ENCODE results near the gene EIF3A.
"Not testable (repeated sequence)": the region's sequence is repeated elsewhere in the genome, so short reads cannot be mapped to it uniquely, and the experiment has no call there.

The EIF3A gene

GRCh38 chr10:119042169-119042568, 38.4 kb downstream of the EIF3A start:
- DNase-seq, result no peak

DNA sequence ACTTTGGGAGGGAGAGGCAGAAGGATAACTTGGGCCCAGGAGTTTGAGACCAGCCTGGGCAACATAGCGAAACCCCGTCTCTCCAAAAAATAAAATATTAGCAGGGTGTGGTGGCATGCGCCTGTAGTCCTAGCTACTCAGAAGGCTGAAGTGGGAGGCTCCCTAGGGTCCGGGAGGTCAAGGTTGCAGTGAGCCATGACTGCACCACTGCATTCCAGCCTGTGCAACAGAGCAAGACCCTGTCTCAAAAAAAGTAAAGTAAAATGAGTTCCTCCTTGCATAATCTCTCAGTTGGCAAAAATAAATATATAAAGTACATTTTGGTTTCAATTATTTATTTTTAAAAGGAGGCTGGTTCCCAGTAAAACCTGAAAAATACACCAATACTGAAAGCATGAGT, 39.3 kb downstream of the EIF3A start:
- DNase-seq, result no peak

- DNase-seq, result no peak
These were observed 41.5 kb downstream of the EIF3A start for GRCh38 chr10:119039161-119039560.

- peak; percentile 5 for DNase-seq
These were observed 49.0 kb downstream of the EIF3A start for GRCh38 chr10:119031496-119032059.

- peak; percentile 62 for DNase-seq
These were observed 50.0 kb downstream of the EIF3A start for GRCh38 chr10:119030421-119031250.

GRCh38 chr10:119029613-119030420, 50.8 kb downstream of the EIF3A start, which contains the start of gene NANOS1:
Gene NANOS1, plus strand, starts transcription at chr10:119029714. Its CDS starts 88 bp downstream, at chr10:119029802.
- DNase-seq, result no peak

GRCh38 chr10:119028900-119029612, 51.6 kb downstream of the EIF3A start:
- peak; percentile 77 for DNase-seq

DNA sequence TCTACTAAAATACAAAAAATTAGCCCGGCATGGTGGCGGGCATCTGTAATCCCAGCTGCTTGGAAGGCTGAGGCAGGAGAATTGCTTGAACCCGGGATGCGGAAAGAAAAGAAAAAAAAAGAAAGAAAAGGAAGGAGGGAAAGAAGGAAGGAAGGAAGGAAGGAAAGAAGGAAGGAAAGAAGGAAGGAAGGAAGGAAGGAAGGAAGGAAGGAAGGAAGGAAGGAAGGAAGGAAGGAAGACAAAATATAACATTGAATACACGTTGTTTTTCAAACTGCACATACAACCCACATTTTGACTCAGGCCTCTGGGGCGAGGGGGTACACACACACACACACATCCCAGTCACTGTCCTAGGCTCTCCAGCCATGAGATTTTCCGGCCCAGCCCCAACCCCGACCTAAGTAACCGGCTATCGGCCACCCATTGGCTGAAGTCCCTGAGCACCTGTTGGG, 52.1 kb downstream of the EIF3A start:
- DNase-seq, result not testable (repeated sequence)

GRCh38 chr10:119026301-119027110, 54.1 kb downstream of the EIF3A start:
- DNase-seq, result no peak

- no peak for DNase-seq
These were observed 54.8 kb downstream of the EIF3A start for GRCh38 chr10:119025776-119026175.

- DNase-seq, result no peak
These were observed 55.3 kb downstream of the EIF3A start for GRCh38 chr10:119025336-119025735.

- no peak for DNase-seq
These were observed 55.7 kb downstream of the EIF3A start for GRCh38 chr10:119024882-119025281.

GRCh38 chr10:119023553-119023868, 57.1 kb downstream of the EIF3A start:
- no peak for DNase-seq

- peak; percentile 67 for DNase-seq
These were observed 57.6 kb downstream of the EIF3A start for GRCh38 chr10:119022846-119023552.

DNA sequence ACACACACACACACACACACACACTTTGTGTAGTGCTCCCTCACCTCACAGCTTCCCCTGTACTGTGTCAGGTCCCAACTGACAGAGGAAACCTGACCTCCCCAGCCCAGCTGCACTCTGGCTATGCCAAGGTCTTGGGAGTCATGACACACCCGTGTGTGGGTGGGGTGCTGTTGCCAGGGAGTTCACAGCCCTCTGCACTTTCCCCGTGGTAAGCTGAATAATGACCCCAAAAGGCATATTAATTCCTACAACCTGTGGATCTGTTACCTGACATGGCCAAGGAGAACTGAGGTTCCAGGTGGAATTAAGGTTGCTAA, 60.0 kb downstream of the EIF3A start:
- DNase-seq, result no peak

DNA sequence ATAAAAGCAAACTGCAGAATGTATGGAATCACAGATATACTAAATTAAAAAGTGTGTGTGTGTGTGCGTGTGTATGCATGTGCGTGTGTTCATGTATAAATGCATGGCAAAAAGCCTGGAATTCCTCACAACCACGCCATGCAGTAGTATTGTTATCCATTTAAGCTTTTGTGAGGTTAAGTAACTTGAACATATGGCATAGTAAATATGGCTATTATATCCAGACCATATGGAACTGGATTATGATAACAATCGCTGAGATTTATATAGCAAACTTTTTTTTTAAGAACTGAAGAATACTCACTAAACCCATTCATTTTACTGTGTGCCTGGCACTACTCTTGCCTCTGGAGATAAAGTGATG, 73.4 kb downstream of the EIF3A start:
- DNase-seq, result peak; percentile 83

- peak; percentile 78 for DNase-seq
These were observed 74.0 kb downstream of the EIF3A start for GRCh38 chr10:119006451-119007210.

- DNase-seq, result no peak
These were observed 75.1 kb downstream of the EIF3A start for GRCh38 chr10:119005362-119006043.

GRCh38 chr10:119003572-119004289, 76.9 kb downstream of the EIF3A start:
- no peak for DNase-seq

Measured in NCI-H2171 treated with DMSO at 0.1 percent for 48 hours (cell line).